ACC112 (cell line): ENCODE measurements around the gene TCEA3.

Source experiments
- H2AFZ ChIP-seq: fragments of 200-600 bp; sonication (generic); one replicate; pipeline ENCODE4 v1.6.0; 2017; ENCODE audit warnings: antibody characterized with exemption, low read length; ENCODE audit not compliant: unreplicated experiment
- H3K27ac ChIP-seq: fragments of 200-600 bp; sonication (generic); 2 replicates; pipeline ENCODE4 v1.5.1; 2014; ENCODE audit warnings: low read depth, mild to moderate bottlenecking, antibody characterized with exemption, low read length, moderate library complexity
- H3K27me3 ChIP-seq: fragments of 200-600 bp; sonication (generic); 2 replicates; pipeline ENCODE4 v1.6.1; 2014; ENCODE audit warnings: mild to moderate bottlenecking, antibody characterized with exemption, low read length, moderate library complexity, mixed read lengths; ENCODE audit not compliant: insufficient read depth
- H3K36me3 ChIP-seq: fragments of 200-600 bp; sonication (generic); 2 replicates; pipeline ENCODE4 v1.6.1; 2016; ENCODE audit warnings: mild to moderate bottlenecking, antibody characterized with exemption, low read length, moderate library complexity, mixed read lengths; ENCODE audit not compliant: insufficient read depth
- H3K4me1 ChIP-seq: fragments of 200-600 bp; sonication (generic); one replicate; pipeline ENCODE4 v1.6.1; 2016; ENCODE audit warnings: low read length, mixed read lengths; ENCODE audit not compliant: insufficient read depth, unreplicated experiment, control insufficient read depth
- H3K4me3 ChIP-seq: fragments of 200-600 bp; sonication (generic); 2 replicates; pipeline ENCODE4 v1.5.1; 2014; ENCODE audit warnings: mild to moderate bottlenecking, low read depth, low read length
- H3K79me2 ChIP-seq: fragments of 200-600 bp; sonication (generic); one replicate; pipeline ENCODE4 v1.6.0; 2016; ENCODE audit warnings: low read length; ENCODE audit not compliant: control insufficient read depth, unreplicated experiment, insufficient read depth

Gene TCEA3

GRCh38 chr1:23421343-23421742 is 3.2 kb downstream of the TCEA3 start:
- H3K4me3 ChIP-seq, result no peak overlapping the region
- H3K27ac ChIP-seq, result no peak overlapping the region
- H3K79me2 ChIP-seq, result no peaks in the 10 kb centered on the region
- H3K4me1 ChIP-seq, result peaks cover 13% of the 10 kb centered on the region
- no peaks in the 10 kb centered on the region for H3K27me3 ChIP-seq
- H2AFZ ChIP-seq, result no peak overlapping the region
- H3K36me3 ChIP-seq, result peaks cover 5% of the 10 kb centered on the region; the same call in 1 of the 2 replicates

GRCh38 chr1:23420778-23421177 is 3.8 kb downstream of the TCEA3 start:
- H3K27me3 ChIP-seq, result no peaks in the 10 kb centered on the region
- H3K27ac ChIP-seq, result no peak overlapping the region
- H3K79me2 ChIP-seq, result no peaks in the 10 kb centered on the region
- peaks cover 13% of the 10 kb centered on the region for H3K4me1 ChIP-seq
- no peak overlapping the region for H3K4me3 ChIP-seq
- H3K36me3 ChIP-seq, result peaks cover 5% of the 10 kb centered on the region; the same call in 1 of the 2 replicates
- H2AFZ ChIP-seq, result no peak overlapping the region

GRCh38 chr1:23419180-23419579 is 5.4 kb downstream of the TCEA3 start:
- H3K27ac ChIP-seq, result no peak overlapping the region
- H3K36me3 ChIP-seq, result peaks cover 5% of the 10 kb centered on the region; the same call in 1 of the 2 replicates
- no peaks in the 10 kb centered on the region for H3K79me2 ChIP-seq
- no peak overlapping the region for H2AFZ ChIP-seq
- H3K27me3 ChIP-seq, result no peaks in the 10 kb centered on the region
- H3K4me1 ChIP-seq, result peaks cover 13% of the 10 kb centered on the region
- no peak overlapping the region for H3K4me3 ChIP-seq

GRCh38 chr1:23417570-23417969 is 7.0 kb downstream of the TCEA3 start:
- Histone ChIP-seq H3K4me1 (peaks cover 8% of the 10 kb centered on the region), H3K27me3 (no peaks in the 10 kb centered on the region), H3K79me2 (no peaks in the 10 kb centered on the region), H3K27ac (no peak overlapping the region), H2AFZ (no peak overlapping the region), H3K36me3 (peaks cover 5% of the 10 kb centered on the region; the same call in 1 of the 2 replicates), H3K4me3 (no peak overlapping the region)

DNA sequence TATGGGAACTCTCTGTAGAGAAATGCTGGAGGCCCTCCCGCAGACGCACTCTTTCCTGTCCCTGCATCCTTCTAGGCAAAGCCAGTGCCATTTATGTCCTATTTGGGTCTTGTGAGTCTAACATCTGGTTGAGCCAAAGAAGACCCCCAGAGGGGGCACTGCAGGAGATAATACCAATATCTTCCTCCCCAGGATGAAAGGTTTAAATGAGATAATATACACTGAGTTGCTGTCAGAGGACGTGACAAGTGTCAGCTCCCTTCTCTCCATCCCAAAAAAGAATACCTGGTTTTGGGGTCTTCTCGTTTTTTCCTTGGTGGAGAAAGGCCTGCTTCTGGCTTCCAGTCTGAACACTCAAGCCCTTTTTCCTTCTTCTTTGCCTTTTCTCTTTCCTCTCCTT is 7.6 kb downstream of the TCEA3 start:
- Histone ChIP-seq H3K4me3 (no peak overlapping the region), H2AFZ (no peak overlapping the region), H3K4me1 (peaks cover 4% of the 10 kb centered on the region), H3K27ac (no peak overlapping the region), H3K79me2 (no peaks in the 10 kb centered on the region), H3K27me3 (no peaks in the 10 kb centered on the region), H3K36me3 (peaks cover 5% of the 10 kb centered on the region; the same call in 1 of the 2 replicates)

- no peaks in the 10 kb centered on the region for H3K79me2 ChIP-seq
- H3K36me3 ChIP-seq, result no peaks in the 10 kb centered on the region
- no peaks in the 10 kb centered on the region for H3K27me3 ChIP-seq
- no peak overlapping the region for H3K4me3 ChIP-seq
- H3K27ac ChIP-seq, result no peak overlapping the region
- H2AFZ ChIP-seq, result no peak overlapping the region
- H3K4me1 ChIP-seq, result peaks cover 21% of the 10 kb centered on the region
Observed at GRCh38 chr1:23408797-23409290, 15.7 kb downstream of the TCEA3 start.

DNA sequence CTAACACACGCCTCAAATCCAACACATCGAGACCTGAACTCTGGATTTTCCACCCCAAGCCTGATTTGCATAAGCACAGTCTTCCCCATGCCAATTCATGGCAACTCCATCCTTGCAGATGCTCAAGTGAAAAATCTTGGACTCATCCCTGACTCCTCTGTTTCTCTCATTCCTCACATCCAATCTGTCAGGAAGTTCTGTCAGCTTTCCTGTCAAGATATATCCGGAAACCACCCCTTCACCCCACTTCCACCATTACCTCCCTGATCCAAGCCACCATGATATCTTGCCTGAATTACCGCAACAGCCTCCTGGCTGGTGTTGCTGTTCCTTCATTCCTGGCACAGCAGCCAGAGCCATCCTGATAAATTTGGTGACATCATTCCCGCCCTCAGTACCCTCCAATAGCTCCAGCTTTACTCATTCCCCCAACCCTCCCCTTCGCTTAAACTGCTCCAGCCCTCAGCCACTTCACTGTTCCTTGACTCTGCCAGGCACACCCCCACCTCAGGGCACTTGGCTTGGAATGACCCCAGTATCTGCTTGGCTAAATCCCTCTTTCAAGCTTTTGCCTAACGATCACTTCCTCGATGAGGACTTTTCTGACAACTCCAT is 17.4 kb downstream of the TCEA3 start:
- Histone ChIP-seq H3K36me3 (no peaks in the 10 kb centered on the region), H3K27me3 (no peaks in the 10 kb centered on the region)

GRCh38 chr1:23405946-23406345 is 18.6 kb downstream of the TCEA3 start:
- Histone ChIP-seq H3K36me3 (no peaks in the 10 kb centered on the region), H2AFZ (no peak overlapping the region), H3K27ac (no peak overlapping the region), H3K4me3 (no peak overlapping the region), H3K27me3 (no peaks in the 10 kb centered on the region), H3K4me1 (peaks cover 25% of the 10 kb centered on the region), H3K79me2 (no peaks in the 10 kb centered on the region)

More for the DNA sequence above, 17.4 kb downstream of the TCEA3 start:
- no peak overlapping the region for H3K27ac ChIP-seq
- no peaks in the 10 kb centered on the region for H3K79me2 ChIP-seq
- H2AFZ ChIP-seq, result no peak overlapping the region
- no peak overlapping the region for H3K4me3 ChIP-seq
- peaks cover 35% of the 10 kb centered on the region for H3K4me1 ChIP-seq

- Histone ChIP-seq H3K79me2 (no peaks in the 10 kb centered on the region), H3K4me1 (peaks cover 29% of the 10 kb centered on the region), H3K27me3 (no peaks in the 10 kb centered on the region), H3K4me3 (peak overlapping the region; percentile 24), H3K27ac (peak overlapping the region; percentile 74), H3K36me3 (no peaks in the 10 kb centered on the region), H2AFZ (peak overlapping the region; percentile 53)
Observed at GRCh38 chr1:23403735-23404486, 20.6 kb downstream of the TCEA3 start.

- no peak overlapping the region for H2AFZ ChIP-seq
Observed at GRCh38 chr1:23403355-23403734, 21.2 kb downstream of the TCEA3 start.

DNA sequence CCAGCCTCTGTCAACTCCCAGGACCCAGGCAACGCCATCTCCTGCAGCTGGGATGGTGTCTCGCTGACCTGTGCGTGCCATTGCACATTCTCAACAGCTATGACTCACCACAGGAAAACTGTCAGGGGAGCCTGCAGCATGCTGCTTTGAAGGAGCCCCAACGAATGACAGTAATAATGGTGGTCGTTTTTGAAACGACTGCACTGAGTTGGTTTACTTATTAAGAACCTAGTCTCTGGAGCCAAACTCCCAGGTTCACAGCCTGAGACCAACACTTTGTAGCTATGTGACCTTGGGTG is 21.6 kb downstream of the TCEA3 start:
- no peak overlapping the region for H2AFZ ChIP-seq
- H3K36me3 ChIP-seq, result no peaks in the 10 kb centered on the region
- peak overlapping the region; percentile 74 for H3K27ac ChIP-seq
- H3K4me1 ChIP-seq, result peaks cover 29% of the 10 kb centered on the region
- H3K4me3 ChIP-seq, result peak overlapping the region; percentile 6; the same call in 1 of the 2 replicates
- H3K79me2 ChIP-seq, result no peaks in the 10 kb centered on the region
- H3K27me3 ChIP-seq, result no peaks in the 10 kb centered on the region

More at GRCh38 chr1:23403355-23403734, 21.2 kb downstream of the TCEA3 start:
- peak overlapping the region; percentile 74 for H3K27ac ChIP-seq
- no peaks in the 10 kb centered on the region for H3K79me2 ChIP-seq
- no peaks in the 10 kb centered on the region for H3K27me3 ChIP-seq
- H3K4me3 ChIP-seq, result peak overlapping the region; percentile 6; the same call in 1 of the 2 replicates
- peaks cover 29% of the 10 kb centered on the region for H3K4me1 ChIP-seq
- no peaks in the 10 kb centered on the region for H3K36me3 ChIP-seq
